Activated CD8-positive, alpha-beta memory T cell treated with anti-CD3 and anti-CD28 coated beads, Interleukin-2, amount 50 U/mL, for 24 hours (primary cell): ENCODE data around the gene SHC4.
"Not testable (repeated sequence)": the region's sequence is repeated elsewhere in the genome, so short reads cannot be mapped to it uniquely, and the experiment has no call there.

ENCODE experiments used
- DNase-seq: peaks from one replicate; pipeline ENCODE4 v3.0.0-alpha.2; 2020; ENCODE audit errors: extremely low read depth

Gene SHC4

GRCh38 chr15:48924528-48925393 lies 39.0 kb downstream of the SHC4 start:
- no peak for DNase-seq

- no peak for DNase-seq
Observed at GRCh38 chr15:48922046-48922445, 41.7 kb downstream of the SHC4 start.

GRCh38 chr15:48916721-48917120 lies 47.0 kb downstream of the SHC4 start:
- DNase-seq = no peak

GRCh38 chr15:48915861-48916260 lies 47.9 kb downstream of the SHC4 start:
- no peak for DNase-seq

- no peak for DNase-seq
Observed at GRCh38 chr15:48914717-48915116, 49.0 kb downstream of the SHC4 start.

- DNase-seq = no peak
Observed at GRCh38 chr15:48913141-48913540, 50.6 kb downstream of the SHC4 start.

- DNase-seq = not testable (repeated sequence)
Observed at GRCh38 chr15:48910554-48910953, 53.2 kb downstream of the SHC4 start.

GRCh38 chr15:48909313-48909712 lies 54.4 kb downstream of the SHC4 start:
- not testable (repeated sequence) for DNase-seq

- DNase-seq = no peak
Observed at GRCh38 chr15:48905847-48906246, 57.9 kb downstream of the SHC4 start.

GRCh38 chr15:48905216-48905615 lies 58.5 kb downstream of the SHC4 start:
- DNase-seq = no peak

GRCh38 chr15:48904758-48905157 lies 59.0 kb downstream of the SHC4 start:
- DNase-seq = no peak

GRCh38 chr15:48899793-48900192 lies 63.9 kb downstream of the SHC4 start:
- DNase-seq = no peak

GRCh38 chr15:48898446-48898845 lies 65.3 kb downstream of the SHC4 start:
- no peak for DNase-seq

GRCh38 chr15:48898032-48898431 lies 65.7 kb downstream of the SHC4 start:
- no peak for DNase-seq

GRCh38 chr15:48896869-48897814 lies 66.6 kb downstream of the SHC4 start:
- DNase-seq = no peak

GRCh38 chr15:48893311-48893710 lies 70.4 kb downstream of the SHC4 start:
- no peak for DNase-seq

- DNase-seq = no peak
Observed at GRCh38 chr15:48891232-48891765, 72.4 kb downstream of the SHC4 start.

- DNase-seq = no peak
Observed at GRCh38 chr15:48890375-48890972, 73.2 kb downstream of the SHC4 start.

- no peak for DNase-seq
Observed at GRCh38 chr15:48889925-48890324, 73.8 kb downstream of the SHC4 start.

- DNase-seq = no peak
Observed at GRCh38 chr15:48888836-48889235, 74.9 kb downstream of the SHC4 start.

- DNase-seq = no peak
Observed at GRCh38 chr15:48888191-48888590, 75.5 kb downstream of the SHC4 start.

GRCh38 chr15:48887144-48887543 lies 76.6 kb downstream of the SHC4 start:
- DNase-seq = no peak
